HG02642 (cell line): ENCODE data around the gene CMTM7.

Source experiments
- ATAC-seq: cut with Tn5 transposase; IDR thresholded peaks from one replicate; pipeline ENCODE4 v1.9.1; 2021; ENCODE audit warnings: mild to moderate bottlenecking; ENCODE audit not compliant: unreplicated experiment, poor library complexity

Gene CMTM7

DNA sequence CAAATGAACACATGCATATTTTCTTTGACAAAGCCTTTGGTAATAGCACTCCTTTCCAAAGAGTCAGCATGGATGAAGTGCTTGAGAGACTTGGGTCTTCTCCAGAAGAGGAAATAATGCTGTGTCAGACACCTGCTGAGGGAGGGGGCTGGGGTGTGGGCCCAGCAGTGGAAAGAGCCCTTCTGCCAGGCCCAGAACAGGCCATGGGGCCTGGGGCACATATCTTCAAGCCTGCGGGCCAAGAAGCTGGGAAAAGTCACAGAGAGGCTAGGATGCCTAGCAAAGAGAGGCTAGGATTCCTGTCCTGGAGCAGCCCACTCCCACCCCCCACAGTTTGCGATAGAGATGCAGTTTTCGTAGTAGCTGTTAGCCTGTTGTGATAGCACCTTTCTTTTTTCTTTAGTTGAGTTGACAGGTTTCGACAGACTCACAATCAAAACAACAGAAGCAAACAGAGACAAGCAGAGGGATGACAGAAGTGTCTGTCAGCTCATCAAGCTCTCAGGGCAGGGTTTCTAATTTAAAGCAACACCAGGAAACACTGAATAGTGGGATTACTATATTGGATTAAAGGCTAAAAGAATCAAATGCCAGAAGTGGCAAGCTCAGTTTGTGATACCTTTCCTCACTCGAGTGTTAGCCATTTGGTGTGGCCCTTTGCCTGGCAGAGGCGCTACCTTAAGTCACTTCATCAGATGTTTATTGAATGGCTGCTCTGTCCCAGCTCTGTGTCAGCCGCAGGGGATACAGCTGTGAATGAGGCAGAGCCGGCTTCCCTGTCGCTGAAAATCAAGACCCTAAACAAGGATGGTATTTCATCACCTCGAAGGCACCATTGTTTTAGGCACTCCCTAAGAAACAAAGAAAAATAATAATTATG, 19.0 kb downstream of the CMTM7 start:
- ATAC-seq: no peak

DNA sequence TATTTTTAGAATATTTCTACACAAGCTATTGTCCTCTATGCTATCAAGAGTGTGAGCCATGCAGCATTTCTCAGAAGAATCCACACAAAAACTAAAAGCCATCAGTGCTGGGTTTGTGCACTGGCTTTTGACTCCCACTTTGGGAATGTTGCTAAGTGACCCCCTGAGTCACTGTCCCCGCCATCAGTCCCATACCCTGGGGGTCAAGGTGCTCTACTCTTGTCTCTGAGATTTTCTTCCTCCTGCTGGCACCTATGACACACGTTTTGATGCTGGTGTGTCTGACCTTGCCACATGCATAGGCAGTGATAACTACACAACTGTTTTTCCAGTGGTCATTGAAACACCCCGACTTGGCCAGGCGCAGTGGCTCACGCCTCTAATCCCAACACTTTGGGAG, 19.8 kb downstream of the CMTM7 start:
- ATAC-seq: no peak

DNA sequence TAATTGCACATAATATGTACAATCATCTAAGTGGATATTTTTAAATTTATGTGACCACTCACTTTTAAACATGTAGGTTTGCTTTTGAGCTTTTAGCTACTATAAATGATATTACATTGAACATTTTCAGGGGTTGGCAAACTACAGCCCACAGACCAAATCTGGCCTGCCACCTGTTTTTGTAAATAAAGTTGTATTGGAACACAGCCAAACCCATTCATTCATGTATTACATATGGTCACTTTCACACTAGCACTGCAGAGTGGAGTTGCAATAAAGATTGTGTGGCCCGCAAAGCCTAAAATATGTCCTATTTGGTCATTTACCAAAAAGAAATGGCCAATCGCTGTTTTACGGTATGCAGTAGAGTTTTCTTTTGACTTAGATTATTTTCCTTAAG, 21.2 kb downstream of the CMTM7 start:
- ATAC-seq: no peak

DNA sequence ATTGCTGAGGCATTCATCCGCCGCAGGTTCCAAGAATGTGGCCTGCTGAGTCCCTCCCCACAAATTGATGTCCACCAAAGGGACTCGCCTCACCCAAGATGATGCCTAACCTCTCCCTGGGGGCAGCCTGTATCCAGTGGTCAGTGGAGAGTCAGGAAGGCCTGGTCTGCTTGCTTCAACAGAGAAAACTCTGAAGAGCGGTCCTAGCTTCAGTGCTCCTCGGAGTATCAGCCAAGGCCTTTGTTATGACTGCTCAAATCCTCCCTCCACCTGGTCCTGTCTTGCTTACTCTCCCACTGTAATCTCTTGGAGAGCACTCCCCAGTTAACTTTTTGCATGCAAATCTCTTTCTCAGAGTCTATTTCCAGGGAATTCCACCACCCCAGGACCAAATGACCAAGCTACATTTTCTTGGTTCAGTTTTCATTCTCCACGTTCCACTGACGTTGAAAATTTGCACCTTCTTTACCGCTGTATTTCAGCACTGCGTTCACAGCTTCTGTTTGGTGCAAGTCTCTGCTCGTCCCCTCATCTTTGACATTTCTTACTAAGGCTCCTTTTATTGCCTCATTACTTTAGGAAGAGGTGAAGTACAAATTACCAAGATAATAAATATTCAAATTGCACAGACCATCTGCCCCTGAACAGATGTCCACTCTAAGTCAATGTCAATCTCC, 22.3 kb downstream of the CMTM7 start:
- ATAC-seq: no peak

DNA sequence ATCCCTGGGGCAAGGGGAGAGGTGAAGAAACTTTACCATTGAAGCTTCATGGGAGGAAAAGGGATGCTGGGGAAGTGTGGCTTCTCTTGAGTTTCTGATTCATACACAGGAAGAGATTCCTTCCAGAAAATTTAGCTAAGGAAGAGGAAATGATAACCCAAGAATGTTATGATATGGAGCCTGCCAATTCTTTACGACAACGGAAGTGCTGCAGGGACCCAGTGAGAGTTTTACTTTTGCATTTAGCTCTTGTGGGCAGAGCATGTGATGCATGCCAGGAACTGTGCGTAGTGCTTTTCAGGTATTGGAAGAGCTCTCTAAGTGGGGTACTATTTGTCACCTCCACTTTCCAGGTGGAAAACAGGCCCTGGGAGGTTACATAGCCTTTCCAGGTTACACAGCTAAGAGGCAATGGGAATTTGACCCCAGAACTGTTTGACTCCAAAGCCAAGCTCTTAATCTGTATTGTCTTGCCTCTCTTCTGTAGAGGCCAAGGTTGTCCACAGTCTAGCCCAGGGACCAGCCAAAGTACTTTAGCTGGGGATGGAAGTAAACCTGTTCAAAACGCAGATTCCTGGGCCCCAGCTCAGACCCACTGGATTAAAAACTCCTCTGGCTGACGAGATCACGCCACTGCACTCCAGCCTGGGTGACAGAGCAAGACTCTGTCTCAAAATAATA, 23.0 kb downstream of the CMTM7 start:
- peak; percentile 58 for ATAC-seq

DNA sequence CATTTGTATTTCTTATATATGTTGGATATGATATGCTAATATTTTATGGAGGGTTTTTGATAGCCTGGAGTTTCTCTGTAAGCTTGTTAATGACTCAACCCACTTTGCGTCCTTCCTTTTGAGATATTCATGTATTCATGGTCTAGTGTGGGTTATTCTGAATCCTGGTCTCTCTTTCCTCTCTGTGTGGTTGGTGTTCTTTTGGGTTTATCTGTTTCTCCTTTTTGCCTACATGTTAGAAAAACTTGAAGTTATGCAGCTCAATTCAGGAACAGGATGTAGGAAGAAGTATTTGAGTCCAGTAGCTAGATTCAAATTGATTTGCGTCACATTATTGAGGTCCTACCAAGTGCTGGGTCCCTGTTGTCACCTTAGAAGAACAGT, 28.1 kb downstream of the CMTM7 start:
- ATAC-seq: no peak

DNA sequence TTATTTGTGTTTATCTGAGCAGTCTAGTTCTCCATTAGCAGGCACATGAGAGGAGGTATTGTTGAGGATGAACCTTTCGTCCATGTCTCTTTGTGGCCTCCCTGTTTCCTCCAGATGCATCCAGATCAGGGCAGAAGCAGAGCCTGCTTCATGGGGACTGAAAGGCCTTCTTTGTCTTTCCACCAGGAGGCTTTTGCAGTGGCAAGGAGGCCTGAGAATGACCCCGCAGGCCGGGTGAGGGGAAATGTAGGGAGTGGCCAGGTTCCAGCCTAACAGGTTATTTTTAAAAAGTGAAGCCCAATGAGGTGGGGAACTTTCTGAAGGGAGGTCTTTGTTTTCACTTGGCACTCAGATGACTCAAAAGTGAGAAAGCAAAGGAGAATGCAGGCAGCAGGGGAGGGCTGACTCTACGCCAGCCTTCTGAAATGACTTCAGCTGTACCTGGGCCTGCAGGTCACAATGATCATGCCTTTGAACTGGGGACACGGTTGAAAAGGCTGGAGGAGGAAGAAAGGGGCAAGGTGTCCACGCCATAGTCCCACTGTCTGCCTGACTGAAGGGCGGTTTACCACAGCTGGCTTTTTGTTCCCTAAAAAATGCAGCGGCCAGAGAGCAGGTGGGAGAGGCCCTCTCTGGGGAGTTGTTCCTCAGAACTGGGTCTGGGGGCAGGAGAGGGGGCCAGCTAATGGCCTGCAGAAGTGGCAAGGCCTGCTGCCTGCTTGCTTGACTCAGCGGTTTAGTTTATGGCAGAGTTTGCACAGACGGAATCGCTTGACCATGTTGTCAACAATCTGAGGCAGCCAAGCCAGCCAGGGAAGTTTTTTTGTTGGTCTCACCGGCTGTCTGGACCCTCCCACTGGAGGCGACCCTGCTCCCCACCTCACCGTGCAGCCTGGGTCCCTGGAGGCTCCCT, 28.7 kb downstream of the CMTM7 start:
- ATAC-seq: peak; percentile 80

DNA sequence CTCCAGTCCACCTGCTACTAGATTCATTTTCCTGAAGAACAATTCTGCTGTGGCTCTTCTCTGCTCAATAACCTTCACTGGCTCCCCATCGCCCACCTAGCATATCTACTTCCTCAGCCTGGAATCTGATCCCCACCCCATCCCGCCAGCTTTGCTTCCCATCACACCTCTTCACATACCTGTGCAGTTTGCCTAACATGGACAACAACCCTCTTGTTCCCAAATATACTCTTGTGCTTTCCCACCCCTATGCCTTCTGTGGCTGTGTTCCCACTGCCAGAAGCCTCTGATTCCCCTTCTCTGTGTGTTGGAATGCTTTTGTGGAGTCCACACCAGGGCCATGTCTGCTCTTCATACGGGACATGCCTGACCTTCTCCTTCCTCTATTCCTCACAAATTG, 29.5 kb downstream of the CMTM7 start:
- no peak for ATAC-seq

DNA sequence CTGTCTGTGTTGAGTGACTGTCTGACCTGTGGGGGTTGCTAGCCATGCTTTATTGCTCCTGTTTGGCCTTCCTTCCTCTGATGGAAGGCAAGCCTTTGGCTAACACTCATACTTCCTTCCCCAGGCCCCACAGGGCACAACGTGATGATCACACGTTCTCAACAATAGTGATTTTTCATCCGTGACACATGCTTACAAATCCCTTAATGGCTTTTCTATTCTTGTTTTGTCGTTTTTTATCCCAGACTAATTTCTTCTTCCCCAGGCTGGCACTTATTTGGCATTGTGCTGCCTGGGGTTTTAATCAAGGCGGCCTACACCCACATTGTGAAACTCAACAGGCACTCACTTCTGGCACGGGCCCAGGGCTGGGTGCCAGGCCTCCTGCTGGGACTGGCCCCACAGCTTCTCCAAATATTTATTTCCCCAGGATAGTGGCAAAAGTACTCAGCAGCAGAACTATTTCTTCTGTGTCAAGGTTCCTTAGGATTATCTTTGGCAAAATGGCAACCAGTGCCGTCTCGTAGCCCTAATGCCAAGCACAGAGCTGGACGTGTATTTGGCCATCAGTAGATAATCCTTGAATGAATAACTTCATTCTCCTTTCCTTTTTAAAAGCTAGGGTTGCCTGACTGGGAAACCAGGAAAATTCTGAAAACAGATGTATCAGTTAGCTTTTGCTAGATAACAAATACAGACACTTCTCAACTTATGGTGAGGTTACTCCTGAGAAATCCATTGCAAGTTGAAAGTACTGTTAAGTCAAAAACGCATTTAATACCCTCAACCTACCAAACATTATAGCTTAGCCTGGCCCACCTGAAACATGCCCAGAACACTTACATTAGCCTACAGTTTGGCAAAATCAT, 30.6 kb downstream of the CMTM7 start:
- ATAC-seq: no peak

DNA sequence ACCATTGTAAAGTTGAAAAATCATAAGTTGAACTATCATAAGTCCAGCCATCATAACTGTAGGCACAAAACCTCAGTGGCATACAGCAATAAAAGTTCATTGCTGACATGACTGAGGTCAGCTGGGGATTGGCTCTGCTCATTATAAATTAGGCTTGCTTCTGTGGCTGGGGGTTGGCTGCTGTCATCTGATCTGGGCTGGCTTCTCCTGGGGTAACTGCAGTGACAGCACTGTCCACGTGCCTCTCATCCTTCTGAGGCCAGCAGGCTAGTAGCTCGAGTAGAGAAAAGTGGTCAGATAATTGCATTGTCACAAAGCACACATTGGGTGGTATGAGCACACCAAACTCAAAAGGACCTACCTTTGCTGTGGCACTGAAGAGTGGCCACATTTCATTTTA, 31.3 kb downstream of the CMTM7 start:
- no peak for ATAC-seq

DNA sequence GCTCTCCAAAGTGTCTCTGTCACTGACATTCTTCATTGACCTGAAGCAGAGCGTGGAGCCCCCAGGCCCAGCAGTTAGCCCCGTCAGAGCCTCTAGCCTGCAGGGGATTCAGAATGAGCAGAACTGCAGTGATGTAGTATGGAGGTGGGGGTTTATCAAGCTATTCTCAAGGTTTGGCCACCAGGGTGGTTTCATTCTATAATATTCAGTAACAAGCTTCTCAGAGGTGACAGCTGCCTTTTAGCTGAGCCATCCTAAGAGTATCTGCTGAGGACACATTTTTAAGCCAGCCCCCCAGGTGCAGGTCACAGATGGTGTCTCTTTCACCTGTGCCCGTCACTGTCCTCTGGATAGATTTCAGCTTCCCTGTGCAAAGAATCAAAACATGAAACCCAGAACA, 31.9 kb downstream of the CMTM7 start:
- ATAC-seq: no peak

DNA sequence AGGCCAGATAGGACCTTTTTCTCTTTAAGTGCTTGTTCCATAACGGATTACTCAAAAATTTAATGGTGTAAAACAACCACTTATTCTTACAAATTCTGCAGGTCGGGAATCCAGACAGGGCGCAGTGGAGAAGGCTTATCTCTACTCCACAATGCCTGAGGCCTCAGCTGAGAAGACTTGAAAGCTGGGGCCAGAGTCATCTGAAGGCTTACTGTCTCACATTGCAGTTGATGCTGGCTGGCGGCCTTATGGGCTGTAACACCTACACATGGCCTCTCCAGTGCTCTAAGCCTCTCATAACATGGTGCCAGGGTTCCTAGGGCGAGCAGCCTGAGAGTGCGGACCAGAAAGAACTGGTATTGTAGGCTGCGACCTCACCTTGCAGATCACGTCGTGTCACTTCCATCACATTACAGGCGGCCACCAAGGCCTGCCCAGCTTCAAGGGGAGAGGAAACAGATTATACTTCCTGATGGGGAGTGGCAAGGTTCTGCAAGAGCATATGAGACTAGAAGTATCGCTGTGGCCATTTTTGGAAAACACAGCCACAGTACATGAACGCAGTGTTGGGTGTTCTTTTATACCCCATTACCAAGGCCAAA, 32.4 kb downstream of the CMTM7 start:
- ATAC-seq: no peak

DNA sequence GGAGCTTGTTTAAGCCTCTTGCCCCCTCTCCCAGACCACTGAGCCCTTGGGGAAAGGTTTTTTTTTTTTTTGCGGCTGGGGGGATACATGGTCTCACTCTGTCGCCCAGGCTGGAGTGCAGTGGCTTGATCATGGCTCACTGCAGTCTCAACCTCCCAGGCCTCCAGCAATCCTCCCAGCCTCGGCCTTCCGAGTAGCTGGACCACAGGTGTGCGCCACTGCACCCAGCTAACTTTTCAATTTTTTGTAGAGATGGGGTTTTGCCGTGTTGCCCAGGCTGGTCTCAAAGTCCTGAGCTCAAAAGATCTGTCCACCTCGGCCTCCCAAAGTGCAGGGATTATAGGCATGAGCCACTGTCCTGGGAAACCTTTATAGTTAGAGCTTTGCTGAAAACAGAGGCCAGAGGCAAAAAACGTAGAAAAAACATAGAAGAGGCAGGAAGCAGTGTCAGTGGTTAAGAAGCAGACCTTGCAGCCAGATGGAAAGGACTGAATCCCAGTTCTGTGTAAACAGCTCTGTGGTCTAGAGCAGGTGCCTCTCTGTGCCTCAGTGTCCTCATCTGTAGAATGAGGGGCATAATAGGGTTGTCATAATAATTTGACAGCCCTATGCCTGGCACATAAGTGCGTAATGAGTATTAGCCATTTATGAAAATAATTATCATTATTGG, 33.1 kb downstream of the CMTM7 start:
- ATAC-seq: no peak

DNA sequence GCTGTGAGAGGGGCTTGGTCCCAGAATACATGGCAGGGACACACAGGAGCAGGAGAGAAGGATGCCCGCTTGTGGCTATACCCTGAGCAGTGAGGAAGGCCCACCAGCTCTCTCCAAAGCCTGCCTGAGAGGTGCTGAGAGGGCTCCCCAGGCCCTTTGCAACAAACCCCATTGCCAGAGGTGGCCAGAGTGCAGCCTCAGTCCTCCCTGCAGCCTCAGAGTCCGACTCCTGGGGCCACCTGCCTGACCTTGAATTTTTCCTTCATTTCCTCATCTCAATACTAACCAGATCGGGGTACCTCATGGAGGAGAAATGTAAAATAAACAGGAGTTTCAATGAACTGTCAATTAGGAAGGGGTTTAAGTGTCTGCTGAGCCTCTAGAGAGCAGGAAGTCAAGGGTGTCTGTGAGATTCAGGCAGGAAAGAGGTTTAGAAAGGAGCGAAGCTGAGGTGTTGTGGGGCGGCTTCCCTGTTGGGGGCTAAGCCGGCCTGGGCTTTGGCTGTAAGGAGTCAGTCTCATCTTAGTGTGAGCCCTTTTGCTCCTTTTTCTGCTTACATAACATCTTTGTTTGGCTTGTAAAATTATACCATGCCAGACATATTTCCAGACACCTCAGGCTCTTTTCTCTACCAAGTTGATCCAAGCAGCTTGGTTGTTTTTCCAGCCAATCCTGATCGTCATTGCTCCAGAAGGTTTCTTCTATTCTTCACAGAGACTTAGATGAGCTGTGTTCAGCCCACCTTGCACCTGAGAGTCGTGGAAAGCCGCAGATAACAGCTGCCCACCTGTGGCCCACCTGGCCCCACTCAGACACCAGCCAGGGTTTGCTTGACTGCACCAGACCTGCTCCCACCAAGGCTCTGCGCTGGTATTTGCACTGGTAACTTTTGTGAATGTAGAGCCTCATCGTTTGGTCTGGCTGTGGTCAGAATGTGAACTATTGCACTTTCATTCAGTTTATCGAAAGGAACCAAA, 36.7 kb downstream of the CMTM7 start:
- ATAC-seq: peak; percentile 76

DNA sequence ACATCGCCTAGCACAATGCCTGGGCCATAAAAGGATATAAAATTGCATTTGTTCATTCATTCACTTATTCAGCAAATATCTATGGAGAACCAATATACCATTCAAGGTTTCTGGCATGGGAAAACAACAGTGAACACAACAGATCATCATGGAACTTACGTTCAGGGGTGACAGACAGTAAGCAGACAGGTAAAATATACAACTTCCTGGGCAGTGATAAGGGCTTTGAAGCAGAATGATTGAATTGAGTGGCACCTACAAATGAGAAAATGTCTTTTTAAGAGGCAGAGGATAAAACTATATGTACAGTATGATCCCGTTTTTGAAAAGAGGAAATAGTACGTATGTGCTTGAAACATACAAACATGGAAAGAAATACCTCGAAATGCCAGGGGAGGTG, 39.2 kb downstream of the CMTM7 start:
- no peak for ATAC-seq

DNA sequence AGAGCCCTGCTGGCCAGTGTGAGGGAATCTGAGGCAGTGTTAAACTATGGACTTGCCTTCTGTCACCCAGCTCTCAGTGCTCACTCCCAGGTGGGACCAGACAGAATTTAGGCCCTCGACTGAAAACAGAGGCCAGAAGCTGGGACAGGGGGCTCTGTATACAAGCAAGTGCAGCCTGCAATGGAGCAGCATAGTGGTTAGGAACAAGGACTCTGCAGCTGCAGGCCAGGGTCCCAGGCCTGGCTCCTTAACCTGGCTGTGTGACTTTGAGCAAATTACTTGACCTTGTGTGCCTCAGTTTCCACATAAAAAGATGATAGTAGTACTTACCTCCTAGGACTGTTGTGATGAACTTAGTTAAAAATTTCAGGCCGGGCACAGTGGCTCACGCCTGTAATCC, 39.8 kb downstream of the CMTM7 start:
- no peak for ATAC-seq

DNA sequence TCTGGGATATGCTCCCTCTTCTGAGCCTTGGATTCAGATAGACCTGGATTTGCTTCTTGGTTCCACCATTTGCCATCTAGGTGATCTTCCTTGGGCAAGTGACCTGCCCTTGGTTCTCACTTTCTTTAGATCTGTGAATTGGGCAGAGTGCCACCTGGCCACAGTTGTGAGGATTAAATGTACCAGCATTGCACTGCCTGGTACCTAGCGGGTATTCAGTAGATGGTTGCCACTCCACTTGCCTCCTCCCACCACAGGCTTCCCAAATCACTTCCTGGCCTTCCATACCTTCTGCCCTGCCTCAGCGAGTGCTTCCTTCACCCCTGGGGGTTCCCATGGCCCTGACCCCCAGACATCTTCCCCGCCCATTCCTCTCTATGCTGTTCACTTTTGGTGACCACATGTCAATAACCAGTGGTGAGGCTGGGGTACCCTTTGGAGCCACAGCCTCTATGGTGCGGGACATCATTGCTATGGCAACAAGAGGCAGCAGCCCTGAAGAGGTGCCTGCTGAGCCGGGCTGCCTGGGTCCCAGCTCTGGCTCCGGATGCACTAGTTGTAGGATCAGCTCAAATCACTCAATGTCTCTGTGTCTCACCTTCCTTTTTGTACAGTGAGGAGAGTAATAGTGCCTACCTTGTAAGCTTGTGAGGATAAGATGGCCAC, 40.5 kb downstream of the CMTM7 start:
- no peak for ATAC-seq
